ENCODE data around the gene TMEM109.

TMEM109 gene

GRCh38 chr11:60924906-60925853, 11.2 kb downstream of the TMEM109 start:
- FAIRE-seq (no peak), DNase-seq (ENCODE audit: low spot score) (no peak)

GRCh38 chr11:60925868-60926267, 11.9 kb downstream of the TMEM109 start:
- DNase-seq (ENCODE audit: low spot score) (peak; percentile 79), FAIRE-seq (peak; percentile 63)

GRCh38 chr11:60926500-60926899, 12.5 kb downstream of the TMEM109 start:
- DNase-seq (ENCODE audit: low spot score): no peak
- FAIRE-seq: no peak

- FAIRE-seq (no peak), DNase-seq (ENCODE audit: low spot score) (no peak)
Measured at GRCh38 chr11:60927061-60927592, 13.2 kb downstream of the TMEM109 start.

DNA sequence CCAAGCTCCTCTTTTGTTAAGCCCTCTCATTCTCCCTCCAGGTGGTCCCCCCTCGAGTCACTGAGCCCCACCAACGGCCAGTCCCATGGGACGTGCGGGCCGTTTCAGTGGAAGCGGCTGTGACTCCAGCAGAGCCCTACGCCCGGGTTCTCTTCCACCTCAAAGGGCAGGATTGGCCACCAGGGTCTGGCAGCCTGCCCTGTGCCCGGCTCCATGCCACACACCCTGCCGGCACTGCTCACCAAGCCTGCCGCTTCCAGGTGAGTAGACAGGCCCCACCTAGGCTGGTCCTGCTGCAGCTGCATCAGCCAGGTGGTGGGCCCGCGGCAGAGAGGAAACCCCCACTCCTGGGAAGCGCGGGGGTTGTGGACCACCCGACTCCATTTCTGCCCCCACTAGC, 13.6 kb downstream of the TMEM109 start:
- no peak for FAIRE-seq
- DNase-seq (ENCODE audit: low spot score): no peak

GRCh38 chr11:60928563-60929001, 14.6 kb downstream of the TMEM109 start:
- FAIRE-seq: no peak
- no peak for DNase-seq (ENCODE audit: low spot score)

- no peak for FAIRE-seq
Measured at GRCh38 chr11:60929764-60930163, 15.8 kb downstream of the TMEM109 start.

DNA sequence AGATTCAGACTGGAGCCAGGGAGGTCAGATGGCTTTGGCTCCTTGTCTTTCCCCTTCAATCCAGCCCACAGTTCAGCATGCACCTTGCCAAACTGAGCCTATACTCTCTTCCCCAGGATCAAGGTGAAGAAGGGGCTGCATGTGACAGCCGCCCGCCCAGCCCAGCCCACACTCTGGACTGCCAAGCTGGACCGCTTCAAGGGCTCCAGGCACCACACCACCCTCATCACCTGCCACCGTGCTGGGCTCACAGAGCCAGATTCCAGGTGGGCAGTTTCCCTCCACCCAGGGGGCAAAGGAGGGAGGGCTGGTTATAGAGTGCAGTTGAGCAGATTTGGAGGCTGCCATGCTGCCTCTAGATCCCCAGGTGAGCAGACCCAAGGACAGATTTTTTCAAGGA, 16.4 kb downstream of the TMEM109 start:
- FAIRE-seq (no peak), DNase-seq (ENCODE audit: low spot score) (no peak)

More at GRCh38 chr11:60929764-60930163, 15.8 kb downstream of the TMEM109 start:
- no peak for DNase-seq (ENCODE audit: low spot score)

DNA sequence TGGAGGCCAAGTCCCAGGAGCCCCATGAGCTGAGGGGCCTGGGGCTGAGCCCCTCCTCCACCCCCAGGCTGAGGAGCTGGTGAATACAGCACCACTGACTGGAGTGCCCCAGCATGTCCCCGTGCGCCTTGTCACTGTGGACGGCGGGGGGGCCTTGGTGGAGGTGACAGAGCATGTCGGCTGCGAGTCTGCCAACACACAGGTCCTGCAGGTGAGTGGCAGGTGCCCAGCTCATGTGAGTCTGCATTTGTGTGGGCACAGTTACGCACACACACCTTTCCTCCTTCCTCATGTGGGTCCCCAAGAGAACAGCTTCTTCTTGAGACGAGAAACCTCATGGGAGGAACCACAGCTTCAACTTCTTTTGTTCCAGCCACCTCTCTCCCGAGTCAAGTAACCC, 18.0 kb downstream of the TMEM109 start:
- FAIRE-seq (no peak), DNase-seq (ENCODE audit: low spot score) (no peak)

DNA sequence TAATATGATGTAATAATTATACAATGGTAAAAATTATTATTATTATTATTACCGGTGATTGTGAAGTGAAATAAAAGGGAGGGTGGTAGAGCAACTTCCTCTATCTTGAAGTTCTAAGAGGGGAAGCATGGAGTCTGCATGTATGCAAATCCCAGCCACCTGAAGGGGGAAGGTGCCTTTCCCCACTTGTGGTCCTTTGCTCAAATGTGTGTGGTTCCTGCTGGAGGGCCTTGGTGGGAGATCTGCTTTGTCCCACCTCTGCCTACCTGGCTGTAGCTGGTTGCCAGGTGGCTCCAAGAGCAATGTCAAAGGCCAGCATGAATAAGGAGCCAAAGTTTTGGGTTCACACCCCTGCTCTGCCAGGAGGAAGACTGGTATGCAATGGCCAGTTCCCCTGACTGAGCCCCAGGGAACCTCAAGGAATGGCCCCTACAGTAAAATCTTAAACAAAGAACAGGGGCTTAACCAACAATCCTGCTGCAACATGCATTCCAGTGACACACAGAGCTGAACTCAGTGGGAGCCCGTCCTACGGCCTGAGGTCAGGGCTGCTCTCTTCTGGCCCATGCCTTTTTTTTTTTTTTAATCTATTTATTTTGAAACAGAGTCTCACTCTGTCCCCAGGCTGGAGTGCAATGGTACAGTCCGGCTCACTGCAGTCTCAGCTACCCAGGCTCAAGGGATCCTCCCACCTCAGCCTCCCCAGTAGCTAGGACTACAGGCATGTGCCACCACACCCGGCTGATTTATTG, 18.8 kb downstream of the TMEM109 start:
- FAIRE-seq: no peak
- DNase-seq (ENCODE audit: low spot score): no peak

DNA sequence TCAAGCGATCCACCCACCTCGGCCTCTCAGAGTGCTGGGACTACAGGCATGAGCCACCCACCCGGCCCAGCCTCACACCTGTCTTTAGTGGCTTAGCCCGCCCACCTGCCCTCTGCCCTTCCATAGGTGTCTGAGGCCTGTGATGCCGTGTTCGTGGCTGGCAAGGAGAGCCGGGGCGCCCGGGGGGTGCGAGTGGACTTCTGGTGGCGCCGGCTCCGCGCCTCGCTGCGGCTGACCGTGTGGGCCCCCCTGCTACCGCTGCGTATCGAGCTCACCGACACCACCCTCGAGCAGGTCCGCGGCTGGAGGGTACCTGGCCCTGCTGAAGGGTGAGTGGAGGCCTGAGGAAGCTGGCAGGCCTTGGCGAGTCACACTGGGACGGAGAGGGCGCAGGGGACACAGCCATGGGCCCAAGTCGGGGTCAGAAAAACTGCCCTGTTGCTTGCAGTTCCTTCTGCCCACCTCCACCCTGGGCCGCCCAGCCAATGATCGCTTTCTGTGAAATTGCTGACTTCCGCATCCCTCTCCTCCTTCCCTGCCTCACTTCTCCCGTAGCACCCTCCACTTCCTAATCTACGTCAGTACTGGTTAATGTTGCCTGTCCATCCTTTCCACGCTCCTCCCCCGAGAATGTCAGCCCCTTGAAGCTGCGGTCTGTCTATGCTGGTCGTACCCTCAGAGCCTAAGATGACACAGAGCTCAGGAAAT, 19.6 kb downstream of the TMEM109 start:
- FAIRE-seq (no peak), DNase-seq (ENCODE audit: low spot score) (no peak)

- DNase-seq (ENCODE audit: low spot score): no peak
- FAIRE-seq: no peak
Measured at GRCh38 chr11:60934124-60934789, 20.3 kb downstream of the TMEM109 start.

- no peak for DNase-seq (ENCODE audit: low spot score)
- FAIRE-seq: no peak
Measured at GRCh38 chr11:60934790-60935605, 21.0 kb downstream of the TMEM109 start.

GRCh38 chr11:60935676-60936442, 21.9 kb downstream of the TMEM109 start:
- DNase-seq (ENCODE audit: low spot score) (no peak), FAIRE-seq (no peak)

- DNase-seq (ENCODE audit: low spot score): no peak
- FAIRE-seq: no peak
Measured at GRCh38 chr11:60936467-60937143, 22.6 kb downstream of the TMEM109 start.

DNA sequence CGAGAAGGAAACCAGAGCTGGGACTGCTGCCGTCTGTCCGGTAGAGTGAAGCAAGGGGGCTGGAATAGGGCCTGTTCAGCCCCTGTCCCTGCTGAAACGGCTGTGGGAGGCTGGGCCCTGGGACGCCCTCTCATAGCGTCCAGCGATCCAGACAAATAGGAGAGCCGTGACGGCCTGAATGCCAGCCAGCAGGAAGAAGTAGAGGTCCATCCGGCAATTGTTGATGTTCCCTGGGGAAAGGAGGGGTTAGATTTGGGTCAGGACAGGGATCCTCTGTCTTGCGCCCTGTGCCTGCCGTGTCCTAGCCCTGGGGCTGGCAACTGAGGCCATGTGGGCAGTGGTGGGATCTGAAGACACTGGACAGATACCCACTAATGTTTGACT, 23.2 kb downstream of the TMEM109 start:
- no peak for FAIRE-seq

DNA sequence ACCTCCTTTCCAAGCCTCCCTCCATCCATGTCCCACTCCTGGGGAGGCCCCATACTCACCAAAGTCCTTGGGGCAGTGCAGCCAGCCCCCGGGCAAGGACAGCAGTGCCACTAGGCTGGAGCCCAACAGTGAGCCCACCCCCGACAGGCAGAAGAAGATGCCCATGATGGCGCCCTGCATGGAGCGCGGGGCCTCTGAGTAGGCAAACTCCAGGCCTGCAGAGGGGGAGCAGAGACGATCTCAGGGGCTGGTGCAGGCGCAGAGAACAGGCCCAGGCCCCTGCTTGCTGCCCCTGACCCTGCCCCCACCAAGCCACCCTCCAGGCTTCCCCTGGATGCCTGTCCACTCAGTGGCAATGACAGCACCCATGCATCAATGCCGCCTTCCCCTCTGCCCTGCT, 23.9 kb downstream of the TMEM109 start:
- FAIRE-seq: no peak

More for the DNA sequence above, 23.2 kb downstream of the TMEM109 start:
- no peak for DNase-seq (ENCODE audit: low spot score)

GRCh38 chr11:60938500-60938899, 24.5 kb downstream of the TMEM109 start:
- DNase-seq (ENCODE audit: low spot score) (no peak), FAIRE-seq (no peak)

More for the DNA sequence above, 23.9 kb downstream of the TMEM109 start:
- DNase-seq (ENCODE audit: low spot score): no peak

DNA sequence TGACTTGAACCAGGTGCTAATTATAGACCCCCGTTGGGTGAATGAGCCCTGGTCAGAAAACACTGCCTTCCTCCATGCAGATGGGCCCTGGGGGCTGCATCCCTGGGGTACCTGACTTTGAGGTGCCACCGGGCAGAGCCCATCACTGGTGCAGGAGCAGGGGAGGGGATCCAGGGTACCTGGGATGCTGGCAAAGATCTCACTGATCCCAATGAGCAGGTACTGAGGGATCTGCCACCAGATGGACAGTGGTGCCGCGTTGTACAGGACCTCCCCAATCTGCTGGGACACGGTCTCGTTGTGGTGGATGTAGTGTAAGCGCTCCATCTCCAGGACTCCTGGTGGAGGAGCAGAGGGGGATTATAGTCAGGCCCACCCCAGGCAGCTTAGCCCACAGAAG, 25.3 kb downstream of the TMEM109 start:
- FAIRE-seq: no peak

More for the DNA sequence above, 25.3 kb downstream of the TMEM109 start:
- no peak for DNase-seq (ENCODE audit: low spot score)

Data from RCC 7860 (cell line).